Measurements from ENCODE around the gene A4GNT.
A peak's percentile ranks its signal among the peaks of the same experiment; 100 is the strongest.

The A4GNT gene

DNA sequence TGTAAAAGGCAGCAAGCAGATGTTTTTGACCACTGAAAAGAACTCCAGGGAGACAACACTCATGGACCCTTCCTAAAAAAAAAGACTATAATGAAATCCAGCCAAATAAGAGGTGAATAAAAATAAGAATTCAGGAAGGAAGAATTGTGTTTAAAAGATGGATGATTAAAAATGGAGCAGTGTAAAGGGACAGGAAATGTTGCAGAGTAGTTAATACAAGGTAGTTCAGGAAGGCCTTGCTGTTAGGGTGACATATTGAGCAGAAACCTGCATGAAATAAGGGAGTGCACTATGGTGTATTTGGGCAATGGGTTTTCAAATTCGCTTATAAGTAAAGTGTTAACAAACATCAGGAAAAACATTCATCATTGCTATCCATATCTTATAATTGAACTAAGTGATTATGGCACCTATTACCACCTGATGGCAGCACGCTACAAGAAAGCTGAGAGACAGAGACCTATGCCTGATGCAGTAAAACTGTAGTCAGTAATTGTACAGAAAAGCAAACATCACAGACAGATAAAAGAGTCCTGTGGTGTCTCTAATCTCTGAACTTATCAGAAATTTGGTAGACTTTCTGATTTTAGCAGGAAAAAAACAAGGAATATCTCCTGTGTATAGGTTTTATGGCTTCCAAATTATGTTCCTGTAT, 48.3 kb upstream of the A4GNT start (continued):
- TF ChIP-seq ZNF701 (tag by site-specific recombination; IDR thresholded peaks at IDR 0.05) (no peak), ZBTB17 (tag by site-specific recombination; IDR thresholded peaks at IDR 0.05) (0 out of 2 replicates have a peak, but pooled peaks have one; percentile 16), ZNF791 (tag by site-specific recombination; IDR thresholded peaks at IDR 0.05) (no peak), ZBTB7A (tag by site-specific recombination; IDR thresholded peaks at IDR 0.05; ENCODE audit: low read depth) (no peak), ZEB2 (tag by site-specific recombination; IDR thresholded peaks at IDR 0.05) (no peak), MYNN (tag by site-specific recombination; IDR thresholded peaks at IDR 0.05; ENCODE audit: borderline replicate concordance) (no peak), ZNF571 (tag by site-specific recombination; IDR thresholded peaks at IDR 0.05) (no peak), ZNF596 (tag by site-specific recombination; IDR thresholded peaks at IDR 0.05) (no peak), ZNF473 (tag by site-specific recombination; IDR thresholded peaks at IDR 0.05) (no peak), ZBTB21 (tag by site-specific recombination; IDR thresholded peaks at IDR 0.05) (no peak), ZNF654 (tag by site-specific recombination; IDR thresholded peaks at IDR 0.05; ENCODE audit: low read depth) (peak; percentile 79), ZNF112 (tag by site-specific recombination; IDR thresholded peaks at IDR 0.05) (no peak), ZNF157 (tag by site-specific recombination; IDR thresholded peaks at IDR 0.05) (no peak), ZNF600 (tag by site-specific recombination; IDR thresholded peaks at IDR 0.05) (no peak), GLI4 (tag by site-specific recombination; IDR thresholded peaks at IDR 0.05) (no peak)
- TF ChIP-seq, protein P1, sequence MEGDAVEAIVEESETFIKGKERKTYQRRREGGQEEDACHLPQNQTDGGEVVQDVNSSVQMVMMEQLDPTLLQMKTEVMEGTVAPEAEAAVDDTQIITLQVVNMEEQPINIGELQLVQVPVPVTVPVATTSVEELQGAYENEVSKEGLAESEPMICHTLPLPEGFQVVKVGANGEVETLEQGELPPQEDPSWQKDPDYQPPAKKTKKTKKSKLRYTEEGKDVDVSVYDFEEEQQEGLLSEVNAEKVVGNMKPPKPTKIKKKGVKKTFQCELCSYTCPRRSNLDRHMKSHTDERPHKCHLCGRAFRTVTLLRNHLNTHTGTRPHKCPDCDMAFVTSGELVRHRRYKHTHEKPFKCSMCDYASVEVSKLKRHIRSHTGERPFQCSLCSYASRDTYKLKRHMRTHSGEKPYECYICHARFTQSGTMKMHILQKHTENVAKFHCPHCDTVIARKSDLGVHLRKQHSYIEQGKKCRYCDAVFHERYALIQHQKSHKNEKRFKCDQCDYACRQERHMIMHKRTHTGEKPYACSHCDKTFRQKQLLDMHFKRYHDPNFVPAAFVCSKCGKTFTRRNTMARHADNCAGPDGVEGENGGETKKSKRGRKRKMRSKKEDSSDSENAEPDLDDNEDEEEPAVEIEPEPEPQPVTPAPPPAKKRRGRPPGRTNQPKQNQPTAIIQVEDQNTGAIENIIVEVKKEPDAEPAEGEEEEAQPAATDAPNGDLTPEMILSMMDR (tag by site-specific recombination; IDR thresholded peaks at IDR 0.05), result 0 out of 2 replicates have a peak, but pooled peaks have one; percentile 28
- TF ChIP-seq, protein P2, sequence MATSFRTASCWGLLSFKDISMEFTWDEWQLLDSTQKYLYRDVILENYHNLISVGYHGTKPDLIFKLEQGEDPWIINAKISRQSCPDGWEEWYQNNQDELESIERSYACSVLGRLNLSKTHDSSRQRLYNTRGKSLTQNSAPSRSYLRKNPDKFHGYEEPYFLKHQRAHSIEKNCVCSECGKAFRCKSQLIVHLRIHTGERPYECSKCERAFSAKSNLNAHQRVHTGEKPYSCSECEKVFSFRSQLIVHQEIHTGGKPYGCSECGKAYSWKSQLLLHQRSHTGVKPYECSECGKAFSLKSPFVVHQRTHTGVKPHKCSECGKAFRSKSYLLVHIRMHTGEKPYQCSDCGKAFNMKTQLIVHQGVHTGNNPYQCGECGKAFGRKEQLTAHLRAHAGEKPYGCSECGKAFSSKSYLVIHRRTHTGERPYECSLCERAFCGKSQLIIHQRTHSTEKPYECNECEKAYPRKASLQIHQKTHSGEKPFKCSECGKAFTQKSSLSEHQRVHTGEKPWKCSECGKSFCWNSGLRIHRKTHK (tag by site-specific recombination; IDR thresholded peaks at IDR 0.05), result no peak
- TF ChIP-seq, protein P3, sequence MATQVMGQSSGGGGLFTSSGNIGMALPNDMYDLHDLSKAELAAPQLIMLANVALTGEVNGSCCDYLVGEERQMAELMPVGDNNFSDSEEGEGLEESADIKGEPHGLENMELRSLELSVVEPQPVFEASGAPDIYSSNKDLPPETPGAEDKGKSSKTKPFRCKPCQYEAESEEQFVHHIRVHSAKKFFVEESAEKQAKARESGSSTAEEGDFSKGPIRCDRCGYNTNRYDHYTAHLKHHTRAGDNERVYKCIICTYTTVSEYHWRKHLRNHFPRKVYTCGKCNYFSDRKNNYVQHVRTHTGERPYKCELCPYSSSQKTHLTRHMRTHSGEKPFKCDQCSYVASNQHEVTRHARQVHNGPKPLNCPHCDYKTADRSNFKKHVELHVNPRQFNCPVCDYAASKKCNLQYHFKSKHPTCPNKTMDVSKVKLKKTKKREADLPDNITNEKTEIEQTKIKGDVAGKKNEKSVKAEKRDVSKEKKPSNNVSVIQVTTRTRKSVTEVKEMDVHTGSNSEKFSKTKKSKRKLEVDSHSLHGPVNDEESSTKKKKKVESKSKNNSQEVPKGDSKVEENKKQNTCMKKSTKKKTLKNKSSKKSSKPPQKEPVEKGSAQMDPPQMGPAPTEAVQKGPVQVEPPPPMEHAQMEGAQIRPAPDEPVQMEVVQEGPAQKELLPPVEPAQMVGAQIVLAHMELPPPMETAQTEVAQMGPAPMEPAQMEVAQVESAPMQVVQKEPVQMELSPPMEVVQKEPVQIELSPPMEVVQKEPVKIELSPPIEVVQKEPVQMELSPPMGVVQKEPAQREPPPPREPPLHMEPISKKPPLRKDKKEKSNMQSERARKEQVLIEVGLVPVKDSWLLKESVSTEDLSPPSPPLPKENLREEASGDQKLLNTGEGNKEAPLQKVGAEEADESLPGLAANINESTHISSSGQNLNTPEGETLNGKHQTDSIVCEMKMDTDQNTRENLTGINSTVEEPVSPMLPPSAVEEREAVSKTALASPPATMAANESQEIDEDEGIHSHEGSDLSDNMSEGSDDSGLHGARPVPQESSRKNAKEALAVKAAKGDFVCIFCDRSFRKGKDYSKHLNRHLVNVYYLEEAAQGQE (tag by site-specific recombination; IDR thresholded peaks at IDR 0.05), result no peak
- TF ChIP-seq, protein P4, sequence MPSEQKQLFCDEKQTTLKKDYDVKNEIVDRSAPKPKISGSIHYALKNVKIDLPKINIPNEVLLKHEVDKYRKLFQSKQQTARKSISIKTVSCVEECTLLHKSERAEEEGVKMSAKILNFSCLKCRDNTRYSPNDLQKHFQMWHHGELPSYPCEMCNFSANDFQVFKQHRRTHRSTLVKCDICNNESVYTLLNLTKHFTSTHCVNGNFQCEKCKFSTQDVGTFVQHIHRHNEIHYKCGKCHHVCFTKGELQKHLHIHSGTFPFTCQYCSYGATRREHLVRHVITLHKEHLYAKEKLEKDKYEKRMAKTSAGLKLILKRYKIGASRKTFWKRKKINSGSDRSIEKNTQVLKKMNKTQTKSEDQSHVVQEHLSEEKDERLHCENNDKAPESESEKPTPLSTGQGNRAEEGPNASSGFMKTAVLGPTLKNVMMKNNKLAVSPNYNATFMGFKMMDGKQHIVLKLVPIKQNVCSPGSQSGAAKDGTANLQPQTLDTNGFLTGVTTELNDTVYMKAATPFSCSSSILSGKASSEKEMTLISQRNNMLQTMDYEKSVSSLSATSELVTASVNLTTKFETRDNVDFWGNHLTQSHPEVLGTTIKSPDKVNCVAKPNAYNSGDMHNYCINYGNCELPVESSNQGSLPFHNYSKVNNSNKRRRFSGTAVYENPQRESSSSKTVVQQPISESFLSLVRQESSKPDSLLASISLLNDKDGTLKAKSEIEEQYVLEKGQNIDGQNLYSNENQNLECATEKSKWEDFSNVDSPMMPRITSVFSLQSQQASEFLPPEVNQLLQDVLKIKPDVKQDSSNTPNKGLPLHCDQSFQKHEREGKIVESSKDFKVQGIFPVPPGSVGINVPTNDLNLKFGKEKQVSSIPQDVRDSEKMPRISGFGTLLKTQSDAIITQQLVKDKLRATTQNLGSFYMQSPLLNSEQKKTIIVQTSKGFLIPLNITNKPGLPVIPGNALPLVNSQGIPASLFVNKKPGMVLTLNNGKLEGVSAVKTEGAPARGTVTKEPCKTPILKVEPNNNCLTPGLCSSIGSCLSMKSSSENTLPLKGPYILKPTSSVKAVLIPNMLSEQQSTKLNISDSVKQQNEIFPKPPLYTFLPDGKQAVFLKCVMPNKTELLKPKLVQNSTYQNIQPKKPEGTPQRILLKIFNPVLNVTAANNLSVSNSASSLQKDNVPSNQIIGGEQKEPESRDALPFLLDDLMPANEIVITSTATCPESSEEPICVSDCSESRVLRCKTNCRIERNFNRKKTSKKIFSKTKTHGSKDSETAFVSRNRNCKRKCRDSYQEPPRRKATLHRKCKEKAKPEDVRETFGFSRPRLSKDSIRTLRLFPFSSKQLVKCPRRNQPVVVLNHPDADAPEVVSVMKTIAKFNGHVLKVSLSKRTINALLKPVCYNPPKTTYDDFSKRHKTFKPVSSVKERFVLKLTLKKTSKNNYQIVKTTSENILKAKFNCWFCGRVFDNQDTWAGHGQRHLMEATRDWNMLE (tag by site-specific recombination; conservative IDR thresholded peaks at IDR 0.05; ENCODE audit: low read depth), result no peak
- TF ChIP-seq, protein P5, sequence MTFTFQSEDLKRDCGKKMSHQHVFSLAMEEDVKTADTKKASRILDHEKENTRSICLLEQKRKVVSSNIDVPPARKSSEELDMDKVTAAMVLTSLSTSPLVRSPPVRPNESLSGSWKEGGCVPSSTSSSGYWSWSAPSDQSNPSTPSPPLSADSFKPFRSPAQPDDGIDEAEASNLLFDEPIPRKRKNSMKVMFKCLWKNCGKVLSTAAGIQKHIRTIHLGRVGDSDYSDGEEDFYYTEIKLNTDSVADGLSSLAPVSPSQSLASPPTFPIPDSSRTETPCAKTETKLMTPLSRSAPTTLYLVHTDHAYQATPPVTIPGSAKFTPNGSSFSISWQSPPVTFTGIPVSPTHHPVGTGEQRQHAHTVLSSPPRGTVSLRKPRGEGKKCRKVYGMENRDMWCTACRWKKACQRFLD (tag by site-specific recombination; IDR thresholded peaks at IDR 0.05), result no peak
